ENCODE results near the gene ANKMY1. TPM values are rescaled to one million over a fixed set of nuclear protein-coding genes. Genes with fewer than 3 reads are reported as not detected.

ANKMY1 gene
- total and polyA plus RNA-seq, 2 of the 13 experiments (the other 11 are each of a cell fraction or from before 2014, with no cell fraction given): 11.7 to 18.8 TPM

DNA sequence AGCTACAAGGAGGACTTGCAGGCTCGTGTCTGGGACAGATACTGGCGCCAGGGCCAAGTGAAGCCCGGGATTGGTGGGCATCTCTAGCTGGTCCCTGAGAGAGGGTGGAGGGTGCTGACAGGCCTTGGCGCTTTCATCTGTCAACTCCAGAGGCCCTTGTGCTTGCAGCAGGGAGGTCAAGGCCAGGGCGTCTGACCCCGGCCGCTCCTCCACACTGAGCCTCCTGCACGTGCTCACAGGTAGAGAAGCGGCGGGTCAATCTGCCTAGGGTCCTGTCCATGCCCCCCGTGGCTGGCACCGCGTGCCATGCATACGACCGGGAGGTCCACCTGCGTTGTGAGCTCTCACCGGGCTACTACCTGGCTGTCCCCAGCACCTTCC is 38.3 kb upstream of the ANKMY1 start:
- Histone ChIP-seq H3K27me3 (ENCODE audit: control insufficient read depth in 1 of 2, insufficient read depth in 2 of 2, low read length in 2 of 2) (no peaks in the 10 kb centered on the region), H3K9me3 (ENCODE audit: low read length) (no peaks in the 10 kb centered on the region), H4K20me1 (ENCODE audit: insufficient read depth, low read length) (no peaks in the 10 kb centered on the region), H3K4me2 (ENCODE audit: low read depth, low read length) (peak overlapping the region; percentile 62; the same call in 1 of the 2 replicates), H3K79me2 (ENCODE audit: insufficient read depth, low read length) (peaks cover 9% of the 10 kb centered on the region), H3K4me1 (ENCODE audit: insufficient read depth, low read length) (peaks cover 35% of the 10 kb centered on the region), H3K36me3 (replicated peaks in 1 of 2; ENCODE audit: control insufficient read depth in 1 of 2, insufficient read depth in 2 of 2, low read length in 2 of 2) (peaks cover 14 to 24% of the 10 kb centered on the region in 2 experiments), H3K4me3 (replicated peaks in 1 of 3; ENCODE audit: insufficient read depth in 1 of 3, low read depth in 2 of 3, low read length in 3 of 3) (no peak overlapping the region), H2AFZ (ENCODE audit: low read length) (no peak overlapping the region), H3K9ac (ENCODE audit: insufficient read depth, low read depth, low read length) (0 out of 2 replicates have a peak overlapping the region, but pooled peaks have one; percentile 46), H3K27ac (ENCODE audit: extremely low read length, insufficient read depth, low read length) (peak overlapping the region; percentile 94)
- ATAC-seq (no peak; the same call in 2 of the 3 replicates), DNase-seq (ENCODE audit: low spot score) (no peak), FAIRE-seq (no peak)
- intact Hi-C loops (cut with micrococcal nuclease; ENCODE audit: unreplicated experiment): no loop called here
- CTCF ChIA-PET (ENCODE audit: low intra/inter-chr PET ratio, low total read pairs): no interaction called here
- BruUV-seq (replicated peaks): no TSS peak
- in situ Hi-C loops (cut with HindIII; ENCODE audit: extremely low pct_ligation_motif_present, low pct_unique_long_range_greater_than_20kb): no loop called here
- 82% methylated on average over 10 of the region's 17 CpGs for WGBS (ENCODE audit: low lambda C conversion rate)
- POLR2A ChIA-PET: interaction anchor here (0.7 to 2.7 kb wide), 5 partner anchors 9 to 30 kb away, joined by 4 to 22 read pairs (median 9); partner anchors contain the start of gene CAPN10
- TF ChIP-seq ZNF256 (CRISPR knock-in tag; conservative IDR thresholded peaks at IDR 0.05): no peak
- no peak for TF ChIP-seq ZNF569 (CRISPR knock-in tag; IDR thresholded peaks at IDR 0.05; ENCODE audit: borderline replicate concordance)
- TF ChIP-seq HHEX (CRISPR knock-in tag; IDR thresholded peaks at IDR 0.05): no peak
- no peak for TF ChIP-seq POGZ (CRISPR knock-in tag; IDR thresholded peaks at IDR 0.05)
- TF ChIP-seq BCL6 (CRISPR knock-in tag; IDR thresholded peaks at IDR 0.05): 0 out of 2 replicates have a peak, but pooled peaks have one; percentile 2
- TF ChIP-seq NR2F6 (IDR thresholded peaks at IDR 0.05): peak; percentile 74
- TF ChIP-seq NR2F6 (CRISPR knock-in tag; IDR thresholded peaks at IDR 0.05): peak; percentile 30; the same call in 1 of the 2 replicates
- no peak for TF ChIP-seq NFATC3 (CRISPR knock-in tag; IDR thresholded peaks at IDR 0.05)
- TF ChIP-seq EED (CRISPR knock-in tag; IDR thresholded peaks at IDR 0.05): no peak
- peak; percentile 32 to 48; a peak in 2 of 4 replicates for TF ChIP-seq NR2F1 (CRISPR knock-in tag; IDR thresholded peaks at IDR 0.05)
- 0 out of 2 replicates have a peak, but pooled peaks have one; percentile 29 for TF ChIP-seq SPEN (CRISPR knock-in tag; IDR thresholded peaks at IDR 0.05; ENCODE audit: low read depth)
- no peak for TF ChIP-seq ZNF564 (CRISPR knock-in tag; IDR thresholded peaks at IDR 0.05)
- TF ChIP-seq ZNF550 (CRISPR knock-in tag; IDR thresholded peaks at IDR 0.05; ENCODE audit: borderline replicate concordance): no peak
- no peak for TF ChIP-seq ZBTB49 (CRISPR knock-in tag; IDR thresholded peaks at IDR 0.05; ENCODE audit: borderline replicate concordance)
- TF ChIP-seq PCBP1 (IDR thresholded peaks at IDR 0.05; ENCODE audit: borderline replicate concordance, low read depth, low read length): no peak
- TF ChIP-seq WIZ (CRISPR knock-in tag; IDR thresholded peaks at IDR 0.05): peak; percentile 45; the same call in 1 of the 2 replicates
- no peak for TF ChIP-seq SIX1 (CRISPR knock-in tag; IDR thresholded peaks at IDR 0.05; ENCODE audit: borderline replicate concordance)
- no peak for TF ChIP-seq NCOA1 (CRISPR knock-in tag; IDR thresholded peaks at IDR 0.05)
- TF ChIP-seq ZNF335 (CRISPR knock-in tag; IDR thresholded peaks at IDR 0.05): no peak
- no peak for TF ChIP-seq ZBTB44 (CRISPR knock-in tag; IDR thresholded peaks at IDR 0.05)
- no peak for TF ChIP-seq RNF2 (conservative IDR thresholded peaks at IDR 0.05; ENCODE audit: low read depth)

Measured in HepG2 (cell line).